Activated T-helper 17 cell treated with anti-CD3 and anti-CD28 coated beads, Interleukin-2, amount 50 U/mL, for 72 hours (primary cell): ENCODE data around the gene ADAMTSL2. TPM values are rescaled to one million over a fixed set of nuclear protein-coding genes. Genes with fewer than 3 reads are reported as not detected.

Source experiments
- ATAC-seq: fragments of 150-1000 bp; cut with Tn5 transposase; replicated peaks from 2 replicates; pipeline ENCODE4 v1.10.0; 2021; ENCODE audit warnings: mild to moderate bottlenecking, moderate library complexity
- H3K27ac Mint-ChIP-seq: one replicate; pipeline ENCODE4 v1.8.0; 2022; ENCODE audit warnings: mixed read lengths
- H3K27me3 Mint-ChIP-seq: one replicate; pipeline ENCODE4 v1.8.0; 2022; ENCODE audit warnings: mixed read lengths
- H3K36me3 Mint-ChIP-seq: one replicate; pipeline ENCODE4 v1.8.0; 2022; ENCODE audit warnings: low read depth, mild to moderate bottlenecking, mixed read lengths
- H3K4me1 Mint-ChIP-seq: one replicate; pipeline ENCODE4 v1.8.0; 2022; ENCODE audit warnings: mixed read lengths
- H3K4me3 Mint-ChIP-seq: one replicate; pipeline ENCODE4 v1.8.0; 2022; ENCODE audit warnings: mild to moderate bottlenecking, mixed read lengths
- H3K9me3 Mint-ChIP-seq: one replicate; pipeline ENCODE4 v1.8.0; 2022; ENCODE audit warnings: mixed read lengths
- total RNA-seq, 2 donors: library from RNA; stranded (reverse); gene quantifications; one replicate each; pipeline ENCODE4 v1.2.3, GENCODE V29; 2022

The ADAMTSL2 gene
- total RNA-seq, 2 donors from 2014 or later: not detected

- Mint-ChIP-seq H3K36me3 (no peaks in the 10 kb centered on the region), H3K27ac (no peak overlapping the region), H3K27me3 (peaks cover 35% of the 10 kb centered on the region), H3K9me3 (no peaks in the 10 kb centered on the region), H3K4me1 (no peaks in the 10 kb centered on the region), H3K4me3 (no peak overlapping the region)
- no peak for ATAC-seq
These were observed 47.2 kb downstream of the ADAMTSL2 start for GRCh38 chr9:133581513-133582343.

- Mint-ChIP-seq H3K27ac (no peak overlapping the region), H3K36me3 (no peaks in the 10 kb centered on the region), H3K9me3 (no peaks in the 10 kb centered on the region), H3K27me3 (peaks cover 30% of the 10 kb centered on the region), H3K4me3 (no peak overlapping the region), H3K4me1 (no peaks in the 10 kb centered on the region)
- ATAC-seq: no peak
These were observed 48.1 kb downstream of the ADAMTSL2 start for GRCh38 chr9:133582501-133583045.

GRCh38 chr9:133583111-133583510, 48.6 kb downstream of the ADAMTSL2 start:
- peaks cover 27% of the 10 kb centered on the region for H3K27me3 Mint-ChIP-seq
- H3K36me3 Mint-ChIP-seq: no peaks in the 10 kb centered on the region
- H3K9me3 Mint-ChIP-seq: no peaks in the 10 kb centered on the region
- no peaks in the 10 kb centered on the region for H3K4me1 Mint-ChIP-seq
- H3K4me3 Mint-ChIP-seq: no peak overlapping the region
- no peak overlapping the region for H3K27ac Mint-ChIP-seq
- ATAC-seq: no peak

GRCh38 chr9:133583586-133583985, 49.1 kb downstream of the ADAMTSL2 start:
- Mint-ChIP-seq H3K4me3 (no peak overlapping the region), H3K27ac (no peak overlapping the region), H3K4me1 (no peaks in the 10 kb centered on the region), H3K36me3 (no peaks in the 10 kb centered on the region), H3K27me3 (peaks cover 23% of the 10 kb centered on the region), H3K9me3 (no peaks in the 10 kb centered on the region)
- ATAC-seq: no peak

GRCh38 chr9:133584167-133584558, 49.7 kb downstream of the ADAMTSL2 start:
- H3K9me3 Mint-ChIP-seq: no peaks in the 10 kb centered on the region
- ATAC-seq: no peak
- H3K4me1 Mint-ChIP-seq: no peaks in the 10 kb centered on the region
- H3K36me3 Mint-ChIP-seq: no peaks in the 10 kb centered on the region
- H3K4me3 Mint-ChIP-seq: no peak overlapping the region
- no peak overlapping the region for H3K27ac Mint-ChIP-seq
- H3K27me3 Mint-ChIP-seq: peaks cover 23% of the 10 kb centered on the region

GRCh38 chr9:133584559-133585476, 50.3 kb downstream of the ADAMTSL2 start:
- Mint-ChIP-seq H3K36me3 (no peaks in the 10 kb centered on the region), H3K27me3 (peaks cover 23% of the 10 kb centered on the region), H3K9me3 (no peaks in the 10 kb centered on the region), H3K4me1 (no peaks in the 10 kb centered on the region), H3K27ac (no peak overlapping the region), H3K4me3 (no peak overlapping the region)
- no peak for ATAC-seq

GRCh38 chr9:133585481-133586351, 51.2 kb downstream of the ADAMTSL2 start:
- no peaks in the 10 kb centered on the region for H3K9me3 Mint-ChIP-seq
- H3K36me3 Mint-ChIP-seq: no peaks in the 10 kb centered on the region
- ATAC-seq: no peak
- H3K27ac Mint-ChIP-seq: no peak overlapping the region
- H3K4me3 Mint-ChIP-seq: no peak overlapping the region
- peaks cover 19% of the 10 kb centered on the region for H3K27me3 Mint-ChIP-seq
- no peaks in the 10 kb centered on the region for H3K4me1 Mint-ChIP-seq

- no peaks in the 10 kb centered on the region for H3K9me3 Mint-ChIP-seq
These were observed 52.5 kb downstream of the ADAMTSL2 start for GRCh38 chr9:133587051-133587450.

GRCh38 chr9:133587466-133587865, 53.0 kb downstream of the ADAMTSL2 start:
- no peak overlapping the region for H3K27ac Mint-ChIP-seq
- no peaks in the 10 kb centered on the region for H3K36me3 Mint-ChIP-seq
- no peak overlapping the region for H3K4me3 Mint-ChIP-seq
- no peak for ATAC-seq
- H3K9me3 Mint-ChIP-seq: no peaks in the 10 kb centered on the region
- peaks cover 9% of the 10 kb centered on the region for H3K27me3 Mint-ChIP-seq
- H3K4me1 Mint-ChIP-seq: no peaks in the 10 kb centered on the region

More at GRCh38 chr9:133587051-133587450, 52.5 kb downstream of the ADAMTSL2 start:
- Mint-ChIP-seq H3K36me3 (no peaks in the 10 kb centered on the region), H3K27ac (no peak overlapping the region), H3K4me1 (no peaks in the 10 kb centered on the region), H3K4me3 (no peak overlapping the region), H3K27me3 (peaks cover 9% of the 10 kb centered on the region)
- ATAC-seq: no peak

- no peak overlapping the region for H3K4me3 Mint-ChIP-seq
- ATAC-seq: peak; percentile 56
- H3K9me3 Mint-ChIP-seq: no peaks in the 10 kb centered on the region
- no peaks in the 10 kb centered on the region for H3K4me1 Mint-ChIP-seq
- peaks cover 3% of the 10 kb centered on the region for H3K27me3 Mint-ChIP-seq
- H3K27ac Mint-ChIP-seq: no peak overlapping the region
- H3K36me3 Mint-ChIP-seq: no peaks in the 10 kb centered on the region
These were observed 55.1 kb downstream of the ADAMTSL2 start for GRCh38 chr9:133589454-133590227.

- Mint-ChIP-seq H3K27ac (no peak overlapping the region), H3K4me3 (no peak overlapping the region), H3K27me3 (peaks cover 3% of the 10 kb centered on the region), H3K9me3 (no peaks in the 10 kb centered on the region), H3K36me3 (no peaks in the 10 kb centered on the region), H3K4me1 (no peaks in the 10 kb centered on the region)
- ATAC-seq: no peak
These were observed 55.8 kb downstream of the ADAMTSL2 start for GRCh38 chr9:133590231-133590855.

GRCh38 chr9:133591116-133591910, 56.8 kb downstream of the ADAMTSL2 start:
- ATAC-seq: no peak
- Mint-ChIP-seq H3K27me3 (peaks cover 3% of the 10 kb centered on the region), H3K4me3 (no peak overlapping the region), H3K27ac (no peak overlapping the region), H3K36me3 (no peaks in the 10 kb centered on the region), H3K9me3 (no peaks in the 10 kb centered on the region), H3K4me1 (no peaks in the 10 kb centered on the region)
